Endothelial cell of umbilical vein (primary cell): ENCODE measurements around the gene PYURF. TPM values are rescaled to one million over a fixed set of nuclear protein-coding genes. Genes with fewer than 3 reads are reported as not detected.
A peak's percentile ranks its signal among the peaks of the same experiment; 100 is the strongest.

Source experiments
- BruUV-seq: library from RNA; stranded (reverse); fragments of 400-500 nt; replicated peaks from 2 replicates; lab custom pipeline; 2021; lab: Mats Ljungman, UMichigan
- CTCF ChIA-PET: fragments of 300-600, 350-600 bp; sonication (Branson Sonifier 250); formaldehyde crosslinking; loops from one replicate; lab custom pipeline; 2021; ENCODE audit warnings: antibody characterized with exemption, inconsistent platforms; lab: Charles Lee
- POLR2A ChIA-PET: fragments of 300-600, 350-600 bp; sonication (Branson Sonifier 250); formaldehyde crosslinking; loops from one replicate; lab custom pipeline; 2021; ENCODE audit warnings: antibody characterized with exemption, inconsistent platforms; lab: Charles Lee
- DNase-seq: peaks from one replicate; pipeline ENCODE4 v3.0.0-alpha.2; 2011; ENCODE audit warnings: low read depth, low spot score
- FAIRE-seq: peaks from 2 replicates; lab custom pipeline; 2011; peaks lifted over from hg19 to GRCh38; lab: Jason Lieb, UNC
- H2AFZ ChIP-seq: 2 replicates; pipeline ENCODE4 v1.6.0; 2012; ENCODE audit warnings: low read depth, low read length, control low read depth, inconsistent platforms
- H3K27ac ChIP-seq: 2 replicates; pipeline ENCODE4 v1.5.1; 2011; ENCODE audit warnings: low read depth, mild to moderate bottlenecking, control low read depth, low read length, moderate library complexity; ENCODE audit not compliant: insufficient read depth
- H3K27me3 ChIP-seq, 2 experiments: 2 replicates each; pipeline versions ENCODE4 v1.6.0 to v1.6.1; 2011; ENCODE audit warnings: low read length in 2 of 2, mixed read lengths in 1 of 2; ENCODE audit not compliant: control insufficient read depth in 2 of 2, insufficient read depth in 2 of 2
- H3K36me3 ChIP-seq, 2 experiments: 2 replicates in 1 of 2; 3 replicates in 1 of 2; pipeline ENCODE4 v1.5.1; 2011; ENCODE audit warnings: low read length in 2 of 2, mild to moderate bottlenecking in 1 of 2, moderate library complexity in 1 of 2; ENCODE audit not compliant: control insufficient read depth in 2 of 2, insufficient read depth in 2 of 2; ENCODE audit errors: extremely low read depth in 1 of 2
- H3K4me1 ChIP-seq: 3 replicates; pipeline ENCODE4 v1.5.1; 2011; ENCODE audit warnings: mild to moderate bottlenecking, low read length; ENCODE audit not compliant: control insufficient read depth, insufficient read depth; ENCODE audit errors: extremely low read depth
- H3K4me2 ChIP-seq: 2 replicates; pipeline ENCODE4 v1.6.1; 2011; ENCODE audit warnings: low read length, control low read depth, mixed read lengths; ENCODE audit not compliant: insufficient read depth
- H3K4me3 ChIP-seq, 3 experiments: fragments of 200-600 bp in 1 of 3; sonication (generic), shearing (Covaris generic) in 1 of 3; replicated peaks in 1 of 3; 2 replicates each; pipeline ENCODE4 v1.5.1; 2011 to 2016; ENCODE audit warnings: control low read depth in 3 of 3, low read length in 3 of 3, mild to moderate bottlenecking in 2 of 3, inconsistent platforms in 1 of 3, low read depth in 1 of 3, moderate library complexity in 1 of 3; ENCODE audit not compliant: insufficient read depth in 1 of 3
- H3K79me2 ChIP-seq: 2 replicates; pipeline ENCODE4 v1.6.0; 2012; ENCODE audit warnings: low read length, inconsistent platforms; ENCODE audit not compliant: control insufficient read depth, insufficient read depth
- H3K9ac ChIP-seq: replicated peaks from 2 replicates; pipeline ENCODE3; 2011; ENCODE audit warnings: low read length, control low read depth; ENCODE audit not compliant: insufficient read depth; ENCODE audit errors: extremely low read depth
- H3K9me1 ChIP-seq: replicated peaks from 3 replicates; pipeline ENCODE4 v1.6.0; 2011; ENCODE audit warnings: mild to moderate bottlenecking, low read length; ENCODE audit not compliant: control insufficient read depth, insufficient read depth; ENCODE audit errors: extremely low read depth
- H3K9me3 ChIP-seq: replicated peaks from 2 replicates; pipeline ENCODE4 v1.5.1; 2012; ENCODE audit warnings: low read length, inconsistent platforms; ENCODE audit not compliant: control insufficient read depth, insufficient read depth
- H4K20me1 ChIP-seq: replicated peaks from 2 replicates; pipeline ENCODE3; 2011; ENCODE audit warnings: mild to moderate bottlenecking, low read length; ENCODE audit not compliant: control insufficient read depth, insufficient read depth; ENCODE audit errors: extremely low read depth
- CTCF ChIP-seq, 2 donors: IDR thresholded peaks; 1 replicate in 1 of 2; 2 replicates in 1 of 2; pipeline ENCODE4 v1.5.1; 2011; ENCODE audit warnings: low read length in 2 of 2, mild to moderate bottlenecking in 2 of 2, moderate library complexity in 2 of 2, control low read depth in 1 of 2, inconsistent platforms in 1 of 2, low read depth in 1 of 2; ENCODE audit not compliant: insufficient read depth in 1 of 2; ENCODE audit errors: extremely low read depth in 1 of 2
- EZH2 ChIP-seq: IDR thresholded peaks from 2 replicates; pipeline ENCODE4 v1.6.1; 2012; ENCODE audit warnings: borderline replicate concordance, low read depth, mild to moderate bottlenecking, moderate library complexity, low read length, inconsistent platforms; ENCODE audit not compliant: severe bottlenecking
- GATA2 ChIP-seq: IDR thresholded peaks from 2 replicates; pipeline ENCODE4 v1.7.0; 2011; ENCODE audit warnings: low read depth, mild to moderate bottlenecking, moderate library complexity, mixed read lengths, low read length; ENCODE audit not compliant: insufficient read length, insufficient read depth
- JUN ChIP-seq: IDR thresholded peaks from 2 replicates; pipeline ENCODE4 v1.6.1; 2011; ENCODE audit warnings: borderline replicate concordance, low read depth; ENCODE audit not compliant: insufficient read length, insufficient read depth
- MAX ChIP-seq: IDR thresholded peaks from 2 replicates; pipeline ENCODE4 v1.6.1; 2011; ENCODE audit not compliant: insufficient read depth, insufficient read length
- MYC ChIP-seq: IDR thresholded peaks from one replicate; pipeline ENCODE4 v1.6.1; 2011; ENCODE audit warnings: mild to moderate bottlenecking, low read depth, low read length
- POLR2A ChIP-seq: IDR thresholded peaks from 2 replicates; pipeline ENCODE4 v1.6.1; 2012; ENCODE audit warnings: low read depth, mild to moderate bottlenecking, control low read depth, low read length
- POLR2AphosphoS5 ChIP-seq: IDR thresholded peaks from 2 replicates; pipeline ENCODE4 v1.6.1; 2012; ENCODE audit warnings: low read depth, mild to moderate bottlenecking, control low read depth, low read length, moderate library complexity; ENCODE audit not compliant: insufficient read depth
- dilution Hi-C: fragments of 300-500 bp; cut with MboI; formaldehyde crosslinking; loops from one replicate; pipeline ENCODE4 v1.15.0; 2019; ENCODE audit warnings: low sequenced_read_pairs; ENCODE audit not compliant: extremely low pct_ligation_motif_present
- intact Hi-C: fragments of 100-400 bp; cut with micrococcal nuclease; formaldehyde crosslinking; loops from one replicate; pipeline ENCODE4 v1.10.0; 2022
- polyA plus RNA-seq, 4 experiments: library from polyadenylated mRNA; depleted of rRNA in 3 of 4; stranded (reverse) in 3 of 4; unstranded in 1 of 4; fragments of >200 nt; gene quantifications; 2 replicates each; pipeline versions ENCODE4 v1.2.1 to v1.2.3, GENCODE V29; 2011 to 2012; ENCODE audit warnings: missing spikeins in 1 of 4
- total RNA-seq: library from RNA; stranded (reverse); gene quantifications from 2 replicates; pipeline ENCODE4 v1.2.3, GENCODE V29; 2021

The PYURF gene
- total and polyA plus RNA-seq, 2 donors (not counting 3 experiments of a cell fraction or from before 2014, with no cell fraction given): 59.1 to 79.7 TPM

- intact Hi-C loops (loop anchor here (5.0 to 10.0 kb wide), 2 partner anchors 289 to 582 kb away; partner anchors contain the start of gene TIGD2), dilution Hi-C loops (no loop called here)
- no peaks in the 10 kb centered on the region for H3K27me3 ChIP-seq
- no peaks in the 10 kb centered on the region for H3K36me3 ChIP-seq
- FAIRE-seq (peak; percentile 72), DNase-seq (peak; percentile 34)
- H4K20me1 ChIP-seq: no peaks in the 10 kb centered on the region
- H3K4me3 ChIP-seq: no peak overlapping the region
- peak overlapping the region; percentile 56 for H2AFZ ChIP-seq
- peak overlapping the region; percentile 81 for H3K9ac ChIP-seq
- H3K9me3 ChIP-seq: no peaks in the 10 kb centered on the region
- peak overlapping the region; percentile 80 for H3K4me2 ChIP-seq
- TF ChIP-seq POLR2AphosphoS5 (no peak), CTCF (IDR thresholded peaks at IDR 0.05; ENCODE audit: extremely low read depth in 1 of 2, insufficient read depth in 1 of 2, low read depth in 1 of 2, low read length in 2 of 2) (no peak), MAX (no peak), JUN (no peak), MYC (no peak), POLR2A (no peak), EZH2 (no peak), GATA2 (no peak)
- H3K79me2 ChIP-seq: no peaks in the 10 kb centered on the region
- peak overlapping the region; percentile 98 for H3K27ac ChIP-seq
- POLR2A ChIA-PET: no interaction called here
- BruUV-seq: TSS peak; percentile 56
- H3K4me1 ChIP-seq: peaks cover 38% of the 10 kb centered on the region
- H3K9me1 ChIP-seq: no peaks in the 10 kb centered on the region
- CTCF ChIA-PET: interaction anchor here (1.0 to 16.6 kb wide), 11 partner anchors 10 to 491 kb away, joined by 3 to 368 read pairs (median 5); partner anchors contain the start of gene PYURF
Measured at GRCh38 chr4:88533088-88533790, 9.7 kb upstream of the PYURF start.
